OCI-LY1 (cell line): ENCODE measurements around the gene ASB13.

Experiments
- CTCF ChIP-seq: fragments of 200-600 bp; sonication (generic), shearing (Covaris generic); IDR thresholded peaks from 2 replicates; pipeline ENCODE4 v1.5.1; 2017; ENCODE audit warnings: mild to moderate bottlenecking, antibody characterized with exemption, low read length, moderate library complexity, mixed read lengths
- EZH2 ChIP-seq: fragments of 200-600 bp; sonication (generic), shearing (Covaris generic); IDR thresholded peaks from 2 replicates; pipeline ENCODE4 v1.8.0; 2017; ENCODE audit warnings: borderline replicate concordance, mixed run types, mild to moderate bottlenecking, antibody characterized with exemption, low read length, moderate library complexity, mixed read lengths

- TF ChIP-seq CTCF (no peak), EZH2 (no peak)
These were observed 21.0 kb downstream of the ASB13 start for GRCh38 chr10:5645375-5645774.
